Skeletal muscle tissue (tissue), 4 donors: ENCODE measurements around the gene PDS5B. TPM values are rescaled to one million over a fixed set of nuclear protein-coding genes. Genes with fewer than 3 reads are reported as not detected.

Experiments used
- H3K27ac ChIP-seq: one replicate; pipeline ENCODE4 v1.7.0; 2013; ENCODE audit warnings: mild to moderate bottlenecking, low read depth, low read length, inconsistent platforms
- H3K27me3 ChIP-seq, 3 donors: one replicate each; pipeline ENCODE4 v1.7.0; 2013; ENCODE audit warnings: low read length in 3 of 3; ENCODE audit not compliant: control insufficient read depth in 3 of 3, insufficient read depth in 3 of 3
- H3K36me3 ChIP-seq, 3 donors: one replicate each; pipeline ENCODE4 v1.7.0; 2013; ENCODE audit warnings: low read length in 3 of 3; ENCODE audit not compliant: control insufficient read depth in 3 of 3, insufficient read depth in 3 of 3
- H3K4me1 ChIP-seq, 3 donors: one replicate each; pipeline ENCODE4 v1.7.0; 2013; ENCODE audit warnings: low read length in 3 of 3, mild to moderate bottlenecking in 3 of 3; ENCODE audit not compliant: control insufficient read depth in 3 of 3, insufficient read depth in 3 of 3
- H3K4me3 ChIP-seq, 3 donors: one replicate each; pipeline ENCODE4 v1.7.0; 2013; ENCODE audit warnings: low read length in 3 of 3
- H3K9ac ChIP-seq, 3 donors: one replicate each; pipeline ENCODE4 v1.7.0; 2013; ENCODE audit warnings: low read length in 3 of 3, mild to moderate bottlenecking in 3 of 3, moderate library complexity in 2 of 3, low read depth in 1 of 3
- H3K9me3 ChIP-seq, 3 donors: one replicate each; pipeline ENCODE4 v1.7.0; 2013; ENCODE audit warnings: low read length in 3 of 3; ENCODE audit not compliant: control insufficient read depth in 3 of 3
- total RNA-seq: library from RNA; depleted of rRNA; stranded (reverse); fragments of >200 nt; gene quantifications from one replicate; pipeline ENCODE4 v1.2.3, GENCODE V29; 2014
- donor health status: Osteomylitis.

Gene PDS5B
- total RNA-seq, 1 donor from 2014 or later = 58.5 TPM

- Histone ChIP-seq H3K9me3 (peaks cover 0 to 3% (median 2%) of the 10 kb centered on the region in 3 donors), H3K4me3 (no peak overlapping the region), H3K36me3 (no peaks in the 10 kb centered on the region), H3K27ac (no peak overlapping the region), H3K4me1 (no peaks in the 10 kb centered on the region), H3K27me3 (no peaks in the 10 kb centered on the region), H3K9ac (no peak overlapping the region)
Observed at GRCh38 chr13:32796754-32797153, 210.5 kb downstream of the PDS5B start.

DNA sequence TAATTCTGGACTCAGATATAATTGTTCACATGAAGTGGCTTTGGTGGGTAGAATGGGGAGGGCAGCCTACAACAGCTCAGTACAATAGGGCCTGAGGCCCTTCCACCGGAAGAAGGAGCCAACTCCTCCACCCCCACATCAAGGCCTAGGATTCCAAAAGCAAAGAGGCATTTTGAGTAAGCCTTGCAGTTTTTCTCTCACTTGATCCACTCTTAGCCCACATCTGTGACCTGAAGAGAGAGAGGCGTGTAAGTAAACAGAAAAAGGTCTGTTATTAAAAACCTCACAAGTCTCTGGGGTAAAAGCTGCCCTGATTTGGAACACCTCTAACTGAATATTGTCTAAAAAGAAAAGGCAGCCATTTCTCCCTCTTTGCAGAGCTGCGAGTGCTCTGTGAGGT is 215.9 kb downstream of the PDS5B start:
- Histone ChIP-seq H3K4me1 (no peaks in the 10 kb centered on the region), H3K36me3 (no peaks in the 10 kb centered on the region), H3K27me3 (no peaks in the 10 kb centered on the region), H3K27ac (no peak overlapping the region), H3K9me3 (peaks cover 0 to 3% (median 2%) of the 10 kb centered on the region in 3 donors), H3K4me3 (no peak overlapping the region), H3K9ac (no peak overlapping the region)

GRCh38 chr13:32804673-32805230 is 218.5 kb downstream of the PDS5B start:
- H3K9ac ChIP-seq = no peak overlapping the region
- no peaks in the 10 kb centered on the region for H3K36me3 ChIP-seq
- no peaks in the 10 kb centered on the region for H3K4me1 ChIP-seq
- H3K9me3 ChIP-seq = no peaks in the 10 kb centered on the region
- no peaks in the 10 kb centered on the region for H3K27me3 ChIP-seq
- no peak overlapping the region for H3K27ac ChIP-seq
- H3K4me3 ChIP-seq = no peak overlapping the region

- Histone ChIP-seq H3K36me3 (no peaks in the 10 kb centered on the region), H3K27ac (no peak overlapping the region), H3K4me3 (no peak overlapping the region), H3K9ac (no peak overlapping the region), H3K27me3 (no peaks in the 10 kb centered on the region), H3K9me3 (peaks cover 0 to 4% (median 2%) of the 10 kb centered on the region in 3 donors), H3K4me1 (peaks cover 0 to 3% (median 0%) of the 10 kb centered on the region in 3 donors)
Observed at GRCh38 chr13:32811297-32811800, 225.1 kb downstream of the PDS5B start.

- Histone ChIP-seq H3K27me3 (no peaks in the 10 kb centered on the region), H3K9ac (no peak overlapping the region), H3K36me3 (no peaks in the 10 kb centered on the region), H3K27ac (no peak overlapping the region), H3K9me3 (peaks cover 0 to 2% (median 0%) of the 10 kb centered on the region in 3 donors), H3K4me3 (no peak overlapping the region), H3K4me1 (no peaks in the 10 kb centered on the region)
Observed at GRCh38 chr13:32821149-32821688, 235.0 kb downstream of the PDS5B start.

- peaks cover 0 to 2% (median 0%) of the 10 kb centered on the region in 3 donors for H3K9me3 ChIP-seq
- no peaks in the 10 kb centered on the region for H3K4me1 ChIP-seq
- H3K27me3 ChIP-seq = no peaks in the 10 kb centered on the region
- no peak overlapping the region for H3K9ac ChIP-seq
- H3K4me3 ChIP-seq = no peak overlapping the region
- no peaks in the 10 kb centered on the region for H3K36me3 ChIP-seq
- H3K27ac ChIP-seq = no peak overlapping the region
Observed at GRCh38 chr13:32822771-32823170, 236.5 kb downstream of the PDS5B start.

DNA sequence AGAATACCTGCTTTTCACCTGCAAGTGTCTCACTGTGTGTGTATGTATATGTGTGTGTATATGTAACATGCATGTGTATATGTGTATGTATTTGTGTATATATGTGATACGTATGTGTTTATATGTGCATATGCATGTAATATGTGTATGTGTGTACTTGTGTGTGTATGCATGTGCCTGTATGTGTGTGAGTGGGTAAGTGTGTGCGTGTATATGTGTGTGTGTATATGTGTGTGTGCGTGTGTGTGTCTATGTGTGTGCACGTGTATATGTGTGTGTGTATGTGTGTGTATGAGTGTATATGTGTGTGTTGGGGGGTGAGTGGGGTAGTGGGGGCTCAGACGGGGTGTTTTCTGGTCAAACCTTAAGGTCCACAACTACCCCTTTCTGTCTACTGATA is 237.3 kb downstream of the PDS5B start:
- no peaks in the 10 kb centered on the region for H3K36me3 ChIP-seq
- H3K27me3 ChIP-seq = no peaks in the 10 kb centered on the region
- H3K27ac ChIP-seq = no peak overlapping the region
- H3K4me1 ChIP-seq = no peaks in the 10 kb centered on the region
- peaks cover 0 to 2% (median 0%) of the 10 kb centered on the region in 3 donors for H3K9me3 ChIP-seq
- H3K9ac ChIP-seq = no peak overlapping the region
- H3K4me3 ChIP-seq = no peak overlapping the region

DNA sequence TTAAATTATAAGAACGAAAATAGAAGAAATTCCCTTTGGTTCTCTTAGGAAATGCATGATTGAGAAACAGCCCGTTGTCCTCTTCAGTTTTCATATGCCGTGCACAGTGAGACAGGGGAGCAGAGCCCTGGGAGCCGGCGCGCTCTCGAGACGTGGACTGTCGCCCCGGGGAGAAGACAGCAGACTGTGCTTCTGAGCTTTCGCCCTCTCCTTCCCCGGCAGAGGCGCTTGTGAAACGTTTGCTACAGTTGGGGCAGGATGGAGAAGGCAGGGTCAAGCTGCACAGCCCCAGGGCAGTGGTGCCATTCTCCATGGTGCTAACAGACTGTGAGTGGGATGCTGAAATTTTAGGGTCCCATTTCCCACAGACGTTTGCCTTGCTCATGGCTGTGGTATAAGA is 237.8 kb downstream of the PDS5B start:
- H3K9ac ChIP-seq = no peak overlapping the region

DNA sequence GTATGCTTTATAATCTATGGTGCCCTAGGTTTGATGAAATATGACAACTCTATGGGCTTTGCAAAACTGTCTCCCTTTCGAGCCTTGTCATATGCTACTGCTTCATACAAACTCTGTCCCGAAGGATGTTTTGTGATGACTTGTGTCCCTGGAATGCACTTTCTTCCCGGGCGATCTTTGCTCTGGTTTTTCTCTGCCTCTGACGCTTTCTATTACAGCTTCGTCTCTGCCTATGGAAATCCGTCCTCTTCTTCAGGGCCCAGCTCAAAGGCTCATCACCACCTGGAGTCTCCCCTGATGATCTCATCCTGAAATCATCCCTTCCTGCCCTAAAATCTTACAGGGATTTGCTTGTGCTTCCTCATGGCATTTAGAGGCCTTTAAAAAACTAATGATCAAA is 238.4 kb downstream of the PDS5B start:
- Histone ChIP-seq H3K27ac (no peak overlapping the region), H3K36me3 (no peaks in the 10 kb centered on the region), H3K27me3 (no peaks in the 10 kb centered on the region), H3K9ac (no peak overlapping the region), H3K4me3 (no peak overlapping the region), H3K4me1 (no peaks in the 10 kb centered on the region), H3K9me3 (peaks cover 0 to 2% (median 0%) of the 10 kb centered on the region in 3 donors)

More for the DNA sequence above, 237.8 kb downstream of the PDS5B start:
- Histone ChIP-seq H3K27me3 (no peaks in the 10 kb centered on the region), H3K9me3 (peaks cover 0 to 2% (median 0%) of the 10 kb centered on the region in 3 donors), H3K27ac (no peak overlapping the region), H3K36me3 (no peaks in the 10 kb centered on the region), H3K4me3 (no peak overlapping the region), H3K4me1 (no peaks in the 10 kb centered on the region)

DNA sequence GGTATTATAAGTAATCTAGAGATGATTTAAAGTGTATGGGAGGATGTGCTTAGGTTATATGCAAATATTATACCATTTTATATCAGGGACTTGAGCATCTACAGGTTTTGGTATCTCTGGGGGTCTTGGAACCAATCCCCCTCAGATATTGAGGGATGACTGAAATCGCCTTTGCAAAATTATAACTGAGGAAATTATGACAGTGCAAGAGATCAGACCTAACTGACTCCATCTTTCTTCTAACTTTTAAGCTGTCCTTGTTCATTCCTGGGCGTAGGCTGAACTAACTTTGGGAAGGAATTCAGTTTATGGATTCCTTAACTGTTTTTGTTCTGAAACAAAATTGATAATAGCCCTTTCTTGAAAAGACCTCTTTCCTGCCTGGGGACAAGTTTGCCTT is 239.2 kb downstream of the PDS5B start:
- H3K9ac ChIP-seq = no peak overlapping the region
- H3K9me3 ChIP-seq = peaks cover 0 to 2% (median 0%) of the 10 kb centered on the region in 3 donors
- no peaks in the 10 kb centered on the region for H3K27me3 ChIP-seq
- H3K4me3 ChIP-seq = no peak overlapping the region
- no peak overlapping the region for H3K27ac ChIP-seq
- H3K36me3 ChIP-seq = no peaks in the 10 kb centered on the region
- H3K4me1 ChIP-seq = no peaks in the 10 kb centered on the region
